NCI-H460 (cell line): Measurements from ENCODE around the gene GFRA4. TPM values are rescaled to one million over a fixed set of nuclear protein-coding genes. Genes with fewer than 3 reads are reported as not detected.

Source experiments
- DNase-seq: peaks from one replicate; pipeline ENCODE4 v3.0.0-alpha.2; 2016; ENCODE audit warnings: low read depth; ENCODE audit errors: extremely low read depth
- total RNA-seq: library from RNA; depleted of rRNA; stranded (reverse); fragments of >200 nt; shearing (Covaris generic); gene quantifications from 2 replicates; pipeline ENCODE4 v1.2.3, GENCODE V29; 2014

The GFRA4 gene
- total RNA-seq, 1 experiment from 2014 or later, result not detected

DNA sequence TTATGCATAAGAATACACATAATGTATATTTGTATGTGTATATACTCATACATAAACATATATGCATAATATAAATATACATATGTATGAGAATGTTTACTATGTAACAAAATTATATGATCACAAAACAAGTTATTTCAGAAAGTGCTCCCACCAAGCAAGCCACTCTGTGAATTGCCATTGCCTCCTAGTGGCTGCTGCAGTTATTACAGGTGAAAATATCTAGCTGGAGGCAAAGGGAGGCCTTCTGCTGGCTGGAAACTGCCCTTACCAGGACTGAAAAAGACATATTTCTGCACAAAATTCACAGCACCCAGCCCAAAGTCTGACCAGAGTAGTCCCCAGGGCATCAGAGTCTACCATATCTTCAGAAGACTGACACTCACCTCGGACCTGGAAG is 33.0 kb upstream of the GFRA4 start:
- DNase-seq, result no peak

DNA sequence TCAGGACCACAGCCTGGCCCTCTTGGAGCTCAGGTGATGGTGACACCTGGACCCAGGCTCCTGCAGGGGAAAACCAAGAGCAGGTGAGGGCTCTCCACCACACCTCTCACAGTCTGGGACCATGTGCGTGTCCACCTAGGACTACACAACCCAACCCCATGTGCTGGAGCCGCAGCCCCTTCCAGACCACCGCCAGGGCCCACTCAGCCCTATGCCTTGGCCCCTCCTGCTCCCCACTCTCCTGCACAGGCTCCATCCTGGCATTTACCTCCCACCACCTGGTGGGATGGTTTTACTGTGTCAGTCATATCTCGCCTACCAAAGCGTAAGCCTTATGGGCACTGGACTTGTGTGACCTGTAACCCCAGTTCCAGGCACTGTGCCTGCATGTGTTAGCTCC is 31.7 kb upstream of the GFRA4 start:
- DNase-seq, result no peak

DNA sequence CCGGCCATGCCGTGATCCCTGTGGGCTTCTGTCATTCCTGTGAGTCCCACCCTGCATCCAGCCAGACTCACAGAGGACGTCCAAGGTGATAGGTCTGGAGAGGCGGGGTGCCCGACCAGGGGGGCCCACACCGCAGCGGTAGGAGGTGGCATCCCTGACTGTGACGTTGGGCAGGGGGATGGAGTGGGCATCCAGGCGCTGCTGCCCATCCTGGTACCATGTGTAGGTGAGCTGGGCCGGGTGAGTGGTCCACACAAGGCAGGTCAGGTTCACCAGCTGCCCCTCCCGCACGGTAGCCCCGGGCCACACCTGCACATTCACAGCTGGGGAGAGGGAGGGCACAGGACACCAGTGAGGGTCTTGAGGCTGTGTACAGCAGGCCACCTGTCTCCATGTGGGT is 30.2 kb upstream of the GFRA4 start:
- DNase-seq, result no peak

DNA sequence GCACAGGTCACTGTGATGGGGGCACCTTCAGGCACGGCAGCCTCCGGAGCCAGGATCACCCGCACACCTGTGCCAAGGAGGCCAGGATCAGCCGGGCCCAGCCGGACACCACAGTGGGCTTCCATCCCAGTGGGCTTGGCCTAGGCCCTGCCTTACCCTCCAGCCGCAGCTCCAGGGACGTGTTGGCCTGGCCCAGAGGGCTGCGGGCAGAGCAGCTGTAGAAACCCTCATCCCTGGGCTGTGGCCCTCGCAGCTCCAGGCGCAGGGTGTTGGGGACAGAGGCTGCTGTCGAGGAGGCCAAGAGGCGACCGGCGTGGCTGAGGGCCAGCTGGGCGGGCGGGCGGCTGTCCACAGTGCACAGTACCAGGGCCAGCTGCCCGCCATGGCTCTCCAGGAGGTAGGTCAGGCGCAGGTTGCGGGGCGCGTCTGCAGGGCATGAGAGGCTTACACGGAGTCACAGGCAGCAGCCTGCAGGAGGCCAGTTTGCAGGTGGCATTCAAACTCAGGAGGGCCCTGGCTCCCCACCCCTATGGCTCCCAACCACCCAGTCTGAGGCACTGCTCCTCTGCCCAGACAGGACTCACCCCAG is 29.6 kb upstream of the GFRA4 start:
- DNase-seq, result no peak

DNA sequence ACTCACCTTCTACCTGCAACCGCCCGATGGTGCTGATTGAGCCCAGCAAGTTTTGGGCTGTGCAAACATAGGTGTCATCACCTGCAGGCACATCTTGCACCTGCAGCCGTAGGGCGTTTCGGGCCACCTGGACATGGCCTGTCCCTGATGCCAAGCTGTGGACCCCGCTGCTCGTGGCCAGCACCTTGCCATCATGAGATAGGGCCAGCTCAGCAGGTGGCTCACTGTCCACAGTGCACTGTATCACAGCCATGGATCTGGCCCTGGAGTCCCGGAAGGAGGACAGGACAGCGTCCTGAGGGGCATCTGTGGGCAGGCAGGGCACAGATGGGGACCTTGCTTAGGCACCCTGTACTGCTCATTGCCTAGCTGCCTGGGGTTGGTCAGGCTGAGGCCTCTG is 28.7 kb upstream of the GFRA4 start:
- DNase-seq, result no peak

DNA sequence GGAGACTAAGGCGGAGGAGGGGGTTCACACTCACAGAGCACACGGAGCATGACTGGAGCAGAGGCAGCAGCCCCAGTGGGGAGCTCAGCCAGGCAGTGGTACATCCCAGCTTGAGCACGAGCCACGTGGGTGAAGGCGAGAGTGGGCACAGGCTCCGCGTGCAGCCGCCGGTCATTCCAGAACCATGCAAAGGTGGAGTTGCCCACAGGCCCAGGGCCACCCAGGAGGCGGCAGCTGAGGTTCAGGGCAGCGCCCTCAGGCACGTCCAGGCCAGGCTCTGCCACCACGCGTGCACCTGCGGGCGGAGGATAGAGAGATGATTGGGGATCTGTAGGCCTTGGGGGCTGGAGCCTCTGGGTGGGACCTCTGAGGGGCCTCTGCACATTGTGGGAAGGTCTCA is 28.1 kb upstream of the GFRA4 start:
- no peak for DNase-seq

DNA sequence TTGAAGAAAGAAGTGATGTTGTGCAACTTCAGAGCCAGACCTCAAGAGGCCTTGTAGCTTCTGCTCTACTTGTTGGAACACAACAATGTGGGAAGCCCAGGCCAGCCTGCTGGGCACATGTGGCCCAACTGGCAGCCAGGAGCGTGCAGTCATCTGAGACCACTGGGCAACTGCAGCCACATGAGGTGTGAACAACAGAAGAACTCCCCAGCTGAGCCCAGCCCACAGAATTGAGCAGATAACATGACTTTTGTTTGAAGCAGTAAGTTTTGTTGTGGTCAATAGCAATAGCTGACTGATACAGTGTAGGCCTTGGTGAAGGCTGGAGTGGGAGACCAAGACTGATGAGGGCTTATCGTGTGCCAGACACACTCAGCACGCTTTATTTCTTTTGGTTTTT is 27.2 kb upstream of the GFRA4 start:
- no peak for DNase-seq

DNA sequence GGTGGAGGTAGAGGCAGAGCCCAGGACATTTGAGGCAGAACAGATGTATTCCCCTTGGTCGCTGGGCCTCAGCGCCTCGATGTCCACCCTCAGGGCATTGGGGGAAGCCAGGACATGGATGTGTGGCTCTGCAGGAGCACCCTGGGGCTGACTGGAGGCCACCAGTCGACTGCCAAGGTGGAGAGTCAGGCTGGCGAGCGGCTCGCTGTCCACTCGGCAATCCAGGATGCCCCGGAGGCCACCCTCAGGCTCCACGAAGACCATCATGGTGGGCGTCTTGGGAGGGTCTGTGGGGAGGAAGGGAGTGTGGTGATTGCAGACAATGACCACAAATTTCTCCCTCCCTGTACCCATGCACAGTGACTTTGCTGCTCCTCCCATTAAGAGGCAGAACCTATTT is 26.8 kb upstream of the GFRA4 start:
- no peak for DNase-seq

DNA sequence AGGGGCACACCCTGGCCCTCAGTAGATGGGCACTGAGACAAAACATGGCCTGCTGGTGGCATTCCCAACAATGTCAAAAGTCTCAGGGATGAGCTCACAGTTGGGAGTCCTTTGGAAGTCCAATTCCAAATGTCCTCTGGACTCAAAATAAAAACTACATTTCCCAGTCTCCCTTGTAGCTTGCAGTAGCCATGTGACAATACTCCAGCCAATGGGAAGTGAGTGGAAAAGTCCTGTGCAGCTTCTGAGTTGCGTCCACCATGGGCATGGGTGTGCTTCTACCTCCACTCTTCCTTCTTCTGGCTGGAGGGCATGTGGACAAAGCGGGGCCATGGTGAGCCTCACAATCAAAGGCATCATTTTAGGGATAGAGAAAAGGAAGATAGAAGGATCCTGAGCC is 24.5 kb upstream of the GFRA4 start:
- peak; percentile 19 for DNase-seq

DNA sequence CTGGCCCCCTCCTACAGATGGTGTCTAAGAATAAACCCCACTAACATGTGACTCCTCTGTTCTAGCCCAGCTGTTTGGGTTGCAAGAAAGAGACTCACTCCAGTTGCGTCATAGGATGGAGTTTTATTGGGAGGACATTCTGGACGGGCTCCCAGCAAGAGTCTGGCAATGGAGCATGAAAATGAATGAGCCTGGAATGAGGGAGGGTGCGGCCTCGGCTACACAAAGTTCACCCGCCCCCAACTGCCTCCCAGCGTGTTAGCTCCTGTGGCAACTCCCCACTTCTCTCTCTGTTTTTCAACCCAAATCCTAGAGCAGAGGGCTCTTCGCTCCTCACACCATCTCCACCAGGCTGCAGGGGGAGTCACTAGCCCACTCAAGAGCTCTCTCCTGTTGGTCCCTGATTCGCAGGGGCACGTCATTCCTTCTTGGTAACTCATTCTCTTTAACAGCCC is 23.7 kb upstream of the GFRA4 start:
- DNase-seq, result peak; percentile 4

DNA sequence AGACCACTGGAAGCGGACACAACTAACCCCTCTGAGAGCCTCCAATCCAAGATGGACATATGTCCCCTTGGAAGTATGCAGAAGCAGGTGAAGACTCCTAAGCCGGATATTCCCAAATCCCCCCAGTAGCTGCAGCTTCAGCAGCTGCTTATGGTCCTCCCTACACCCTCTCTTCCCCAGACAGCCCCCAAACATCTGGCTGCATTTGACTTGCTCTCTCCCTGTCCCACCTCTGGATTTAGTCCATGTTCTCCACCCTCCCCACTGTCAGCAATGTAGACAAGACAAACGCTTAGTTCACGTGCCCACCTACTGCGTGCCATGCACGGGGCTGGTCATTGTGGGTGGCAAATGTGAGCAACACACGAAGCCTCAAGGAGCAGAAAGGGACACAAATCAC is 23.2 kb upstream of the GFRA4 start:
- no peak for DNase-seq

DNA sequence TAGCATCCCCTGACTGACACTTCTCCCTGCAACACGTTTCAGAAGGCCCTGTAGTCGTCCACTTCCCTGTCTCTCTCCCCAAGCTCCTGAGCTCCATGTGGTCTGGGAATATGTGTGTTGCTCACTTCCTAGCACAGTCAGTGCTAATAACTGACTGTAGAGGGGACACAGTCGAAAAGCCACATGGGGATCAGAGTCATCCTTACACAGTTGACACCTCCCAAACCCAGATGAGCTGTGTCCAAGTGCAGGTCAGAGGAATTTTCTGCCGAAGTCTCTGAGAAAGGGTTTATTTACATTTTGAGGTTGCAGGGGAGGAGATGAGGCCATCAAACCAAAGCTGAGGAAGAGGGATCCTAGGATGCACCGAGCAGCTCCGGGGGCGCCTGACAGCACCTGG is 22.1 kb upstream of the GFRA4 start:
- no peak for DNase-seq

DNA sequence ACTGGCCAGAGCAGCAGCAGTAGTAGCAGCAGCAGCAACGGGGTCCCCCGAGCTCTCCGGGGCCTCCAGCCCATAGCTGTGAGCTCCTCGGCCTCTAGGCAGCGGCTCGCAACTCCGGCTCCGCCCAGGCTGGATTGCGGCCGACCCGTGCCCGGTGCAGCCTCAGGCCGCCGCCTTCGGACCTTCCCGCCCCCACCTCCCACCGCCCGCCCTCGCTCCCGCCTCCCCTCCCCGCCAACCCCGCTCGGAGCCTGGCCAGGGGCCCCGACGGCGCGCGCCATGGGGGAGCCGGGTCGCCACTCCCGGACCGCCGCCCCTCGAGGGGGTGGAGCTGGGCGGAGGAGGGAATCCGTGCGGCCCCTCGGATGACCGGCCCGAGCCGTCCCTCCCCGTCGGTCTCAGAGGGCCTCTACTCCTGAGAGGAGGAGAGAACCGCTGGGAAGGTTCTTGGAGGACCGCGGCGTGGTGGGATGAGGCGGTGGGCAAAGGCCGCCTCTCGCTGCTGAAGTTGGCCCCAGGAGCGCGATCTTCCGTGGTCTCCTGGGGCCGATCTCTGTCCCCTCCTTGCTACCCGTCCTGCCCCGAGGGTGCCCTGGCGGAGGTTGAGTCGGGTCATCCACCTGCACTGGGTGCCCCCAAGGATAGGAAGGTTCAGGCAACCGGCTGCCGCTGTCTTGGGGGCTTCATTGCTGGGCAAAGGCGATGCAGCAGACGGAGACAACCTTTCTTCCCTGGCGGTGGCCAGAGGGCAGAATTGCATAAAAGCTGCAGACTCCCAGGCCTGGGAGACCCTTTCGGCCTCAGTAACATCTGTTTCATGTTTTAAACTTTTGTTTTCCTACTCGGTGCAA is 19.0 kb upstream of the GFRA4 start, which contains the start of gene ADAM33:
ADAM33 (minus strand) TSS at position 80 of the 851 bp plus-strand sequence; CDS start at position 74, 6 bp downstream.
- DNase-seq, result no peak

DNA sequence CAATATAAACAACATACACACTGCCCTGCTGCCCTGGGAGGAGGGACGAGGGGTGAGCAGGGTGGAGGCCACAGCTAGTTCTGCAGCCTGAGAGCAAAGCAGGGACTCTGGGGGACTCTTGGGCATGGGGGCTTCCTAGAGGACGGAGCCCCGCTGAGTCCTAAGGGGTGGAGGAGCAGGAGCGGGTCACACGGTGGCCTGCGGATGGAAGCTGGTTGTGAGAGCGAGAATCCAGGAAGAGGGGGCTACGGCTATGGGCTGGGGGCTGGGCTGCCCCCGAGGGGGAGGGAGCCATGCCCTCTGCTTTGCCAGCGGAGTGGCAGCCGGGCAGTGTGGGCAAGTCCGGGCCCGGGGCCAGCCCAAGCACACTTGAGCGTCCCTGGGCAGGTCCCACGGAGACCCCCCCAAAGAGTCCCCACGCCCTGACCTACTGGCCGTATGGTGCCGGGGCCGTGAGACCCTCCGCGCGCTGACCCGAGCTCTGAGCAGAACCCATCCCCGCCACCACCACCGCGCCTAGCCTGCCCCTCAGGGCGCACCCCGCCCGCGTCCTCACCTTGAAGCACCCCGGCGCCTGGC is 18.2 kb upstream of the GFRA4 start:
- DNase-seq, result no peak

DNA sequence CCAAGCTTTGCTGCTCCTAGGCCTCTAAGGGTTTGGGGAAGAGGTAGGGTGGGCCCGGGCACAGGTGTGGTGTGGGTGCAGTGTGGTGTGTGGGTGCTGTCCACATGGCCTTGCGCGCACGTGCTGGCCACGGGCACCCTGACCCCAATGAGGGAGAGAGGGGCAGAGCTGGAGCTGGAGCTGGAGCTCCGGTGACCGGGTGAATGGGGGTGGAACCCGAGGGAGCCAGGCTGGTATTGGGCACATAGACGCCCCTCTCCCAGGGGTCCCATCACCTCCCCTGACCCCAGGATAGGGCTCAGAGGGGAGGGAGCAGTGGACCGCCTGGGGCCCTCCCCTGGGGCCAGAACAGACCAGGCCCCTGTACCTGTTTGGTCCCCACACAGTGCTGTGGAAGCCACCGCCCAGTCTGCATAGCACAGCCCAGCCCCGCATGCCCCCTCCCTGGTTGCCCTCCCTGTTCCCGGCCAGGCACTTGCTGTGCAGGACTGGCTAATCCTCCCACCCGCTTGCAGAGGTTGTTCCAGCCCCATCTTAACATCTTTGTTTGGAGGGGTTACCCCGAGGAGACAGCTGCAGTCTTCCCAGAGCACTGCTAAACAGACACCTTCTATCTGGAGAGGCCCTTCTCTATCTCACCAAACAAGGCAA is 17.6 kb upstream of the GFRA4 start:
- DNase-seq, result no peak

DNA sequence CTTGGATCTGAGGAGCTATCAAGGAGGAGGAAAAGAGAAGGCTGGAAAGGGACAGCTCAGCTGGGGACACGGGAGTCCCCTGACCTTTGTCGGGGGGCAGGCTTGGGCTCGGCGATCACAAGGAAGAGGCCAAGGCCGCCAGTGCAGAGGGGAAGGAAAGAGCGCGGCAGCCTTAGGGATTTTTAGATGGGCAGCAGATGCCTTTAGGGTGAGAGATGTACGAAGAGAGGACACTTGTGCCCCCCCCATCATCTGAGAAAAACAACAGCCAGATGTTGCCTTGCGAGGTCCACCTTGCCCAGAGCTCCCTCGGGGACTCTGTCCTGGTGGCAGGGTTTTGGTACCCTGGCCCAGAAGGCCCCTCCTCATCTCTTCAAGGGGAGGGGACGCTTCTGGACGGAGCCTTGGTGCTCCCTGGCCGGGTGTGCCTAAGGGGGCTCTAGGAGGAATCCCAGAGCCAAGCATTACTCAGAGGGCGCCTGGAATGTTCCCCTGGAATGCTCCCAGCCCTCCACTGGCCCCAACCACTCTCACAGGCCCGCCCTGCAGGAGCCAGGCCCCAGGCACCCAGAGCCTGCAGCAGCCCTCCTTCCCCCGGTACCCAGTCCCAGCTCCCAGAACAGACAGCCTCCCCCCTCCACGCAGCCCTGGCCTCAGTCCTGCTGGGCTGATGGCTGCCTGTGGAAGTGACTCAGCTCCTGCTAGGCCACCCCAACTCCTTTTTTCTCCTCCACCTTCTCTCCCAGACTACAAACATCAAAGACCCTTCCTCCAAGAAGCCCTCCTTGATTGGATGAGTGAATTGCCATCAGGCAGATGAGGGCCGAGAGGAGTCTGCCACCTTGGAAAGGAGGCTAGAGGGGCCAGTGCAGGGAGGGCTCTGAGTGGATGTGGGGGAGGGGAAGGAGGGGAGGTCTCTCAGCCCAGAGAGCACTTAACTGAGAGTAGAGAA is 16.8 kb upstream of the GFRA4 start:
- DNase-seq, result no peak

DNA sequence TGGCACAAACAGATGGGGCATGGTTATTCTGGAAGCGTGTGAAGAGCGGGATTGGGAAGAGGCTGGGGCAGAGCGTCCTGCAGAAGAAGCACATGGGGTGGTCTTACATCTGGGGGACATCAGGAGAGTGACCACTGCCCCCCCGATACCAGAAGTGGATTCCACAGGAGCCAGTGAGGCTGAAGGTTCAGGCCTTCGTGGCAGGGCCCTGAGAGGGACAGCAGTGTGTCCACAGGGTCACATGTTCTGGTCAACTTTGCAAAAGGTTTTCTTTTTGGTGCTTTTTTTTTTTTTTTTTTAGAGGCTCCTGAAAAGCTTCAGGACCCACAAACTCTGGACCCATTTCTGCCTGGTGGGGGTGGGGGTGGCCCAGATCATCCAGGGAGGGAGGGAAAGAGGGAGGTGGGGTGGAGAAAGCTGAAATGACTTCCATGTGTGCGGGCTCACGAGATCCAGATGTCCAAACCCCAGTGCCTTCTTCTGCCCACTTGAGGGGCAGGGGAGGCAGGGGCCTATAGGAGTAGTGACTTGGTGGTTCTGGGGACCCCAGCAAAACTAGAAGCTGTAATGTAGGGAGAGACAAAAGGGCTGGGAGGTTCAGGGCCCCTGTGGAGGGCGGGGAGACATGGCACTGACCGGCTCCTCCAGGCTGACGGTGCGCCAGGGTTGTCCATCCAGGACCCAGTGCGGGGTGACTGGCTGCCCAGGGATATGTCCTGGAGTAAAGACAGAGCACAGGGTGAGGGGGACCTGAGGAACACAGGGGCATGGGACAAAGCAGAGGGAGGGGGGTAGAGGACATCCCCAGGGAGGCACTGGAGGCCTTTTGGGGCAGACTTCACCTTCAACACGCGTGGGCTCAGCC is 15.9 kb upstream of the GFRA4 start:
- DNase-seq, result no peak

DNA sequence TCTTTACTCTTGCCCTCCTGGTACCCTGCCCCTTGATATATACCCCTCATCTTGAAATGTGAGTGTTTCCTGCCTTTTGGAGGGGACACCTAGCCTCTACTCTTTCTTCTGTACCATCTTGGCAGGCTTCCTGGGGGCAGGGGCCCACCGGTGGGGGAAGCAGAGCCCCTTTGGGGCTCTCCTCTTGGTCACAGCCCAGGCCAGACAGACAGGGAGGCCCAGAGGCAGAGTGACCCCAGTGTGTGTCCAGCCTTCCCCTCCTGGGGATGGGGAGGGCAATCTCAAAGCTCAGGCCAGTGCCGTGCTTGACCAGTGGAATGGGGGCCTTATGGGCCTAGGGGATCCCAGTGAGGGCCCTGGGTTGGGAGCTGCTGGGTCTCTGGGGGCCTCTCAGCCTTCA is 15.0 kb upstream of the GFRA4 start:
- DNase-seq, result no peak

DNA sequence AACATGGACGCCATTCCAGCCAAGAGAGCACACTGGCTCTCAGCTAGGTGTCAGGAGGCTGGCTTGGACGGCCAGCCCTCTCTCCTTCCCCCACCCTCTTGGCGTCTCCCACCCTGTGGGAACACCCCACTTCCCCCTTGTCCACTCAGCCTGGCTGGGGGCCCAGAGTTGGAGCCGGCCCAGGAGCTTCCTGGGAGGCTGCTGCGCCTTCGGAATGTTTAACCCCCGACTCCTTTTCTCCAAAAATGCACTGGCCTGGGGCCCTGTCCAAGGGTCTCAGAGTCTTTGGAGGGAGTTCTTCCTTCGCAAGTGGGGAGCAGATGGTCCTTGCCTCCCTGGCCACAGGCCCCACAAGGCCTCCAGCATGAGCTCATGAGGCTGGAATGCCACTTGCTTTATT is 14.5 kb upstream of the GFRA4 start:
- DNase-seq, result no peak
